Vagina (tissue), 2 donors: ENCODE measurements around the gene SLC25A23. TPM values are rescaled to one million over a fixed set of nuclear protein-coding genes. Genes with fewer than 3 reads are reported as not detected.
"Not testable (repeated sequence)": the region's sequence is repeated elsewhere in the genome, so short reads cannot be mapped to it uniquely, and the experiment has no call there.

Experiments used
- DNase-seq, 2 donors: peaks; one replicate each; pipeline ENCODE4 v3.0.0-alpha.2; 2017; ENCODE audit errors: extremely low spot score in 2 of 2
- H3K27ac ChIP-seq: fragments of 200-600 bp; sonication (generic); one replicate; pipeline ENCODE4 v1.5.1; 2019
- H3K27me3 ChIP-seq: fragments of 200-600 bp; sonication (generic); one replicate; pipeline ENCODE4 v1.5.1; 2019
- H3K36me3 ChIP-seq, 2 donors: fragments of 200-600 bp; sonication (generic); one replicate each; pipeline ENCODE4 v1.5.1; 2017 to 2019
- H3K4me1 ChIP-seq: fragments of 200-600 bp; sonication (generic); one replicate; pipeline ENCODE4 v1.5.1; 2019
- H3K4me3 ChIP-seq, 2 donors: fragments of 200-600 bp; sonication (generic); 1 replicate in 1 of 2; 2 replicates in 1 of 2; pipeline ENCODE4 v1.5.1; 2016 to 2019
- H3K9me3 ChIP-seq: fragments of 200-600 bp; sonication (generic); one replicate; pipeline ENCODE4 v1.5.1; 2019
- POLR2A ChIP-seq, 2 donors: fragments of 450-650 bp; IDR thresholded peaks; one replicate each; pipeline ENCODE4 v1.6.1; 2017; ENCODE audit warnings: antibody characterized with exemption in 2 of 2, mild to moderate bottlenecking in 2 of 2, moderate library complexity in 2 of 2
- POLR2AphosphoS5 ChIP-seq, 2 donors: sonication (generic); formaldehyde crosslinking; IDR thresholded peaks; one replicate each; pipeline ENCODE4 v1.9.0; 2017; ENCODE audit warnings: antibody characterized with exemption in 2 of 2, mild to moderate bottlenecking in 2 of 2, low read depth in 1 of 2; ENCODE audit not compliant: insufficient read depth in 1 of 2
- intact Hi-C: fragments of 100-400 bp; cut with DNase I; formaldehyde crosslinking; loops from one replicate; pipeline ENCODE4 v1.15.1; 2023
- total RNA-seq: library from RNA; depleted of rRNA; stranded (reverse); fragments of >200 nt; gene quantifications from one replicate; pipeline ENCODE4 v1.2.3, GENCODE V29; 2016
- TF ChIP-seq, protein P1 (sequence below), 3 experiments: fragments of 450-650 bp in 2 of 3; fragments of 200-600 bp in 1 of 3; sonication (generic) in 1 of 3; IDR thresholded peaks; one replicate each; pipeline ENCODE4 v1.5.1; 2017 to 2019; ENCODE audit warnings: antibody characterized with exemption in 3 of 3, mild to moderate bottlenecking in 2 of 3, moderate library complexity in 2 of 3

The SLC25A23 gene
- 27.5 TPM for total RNA-seq

DNA sequence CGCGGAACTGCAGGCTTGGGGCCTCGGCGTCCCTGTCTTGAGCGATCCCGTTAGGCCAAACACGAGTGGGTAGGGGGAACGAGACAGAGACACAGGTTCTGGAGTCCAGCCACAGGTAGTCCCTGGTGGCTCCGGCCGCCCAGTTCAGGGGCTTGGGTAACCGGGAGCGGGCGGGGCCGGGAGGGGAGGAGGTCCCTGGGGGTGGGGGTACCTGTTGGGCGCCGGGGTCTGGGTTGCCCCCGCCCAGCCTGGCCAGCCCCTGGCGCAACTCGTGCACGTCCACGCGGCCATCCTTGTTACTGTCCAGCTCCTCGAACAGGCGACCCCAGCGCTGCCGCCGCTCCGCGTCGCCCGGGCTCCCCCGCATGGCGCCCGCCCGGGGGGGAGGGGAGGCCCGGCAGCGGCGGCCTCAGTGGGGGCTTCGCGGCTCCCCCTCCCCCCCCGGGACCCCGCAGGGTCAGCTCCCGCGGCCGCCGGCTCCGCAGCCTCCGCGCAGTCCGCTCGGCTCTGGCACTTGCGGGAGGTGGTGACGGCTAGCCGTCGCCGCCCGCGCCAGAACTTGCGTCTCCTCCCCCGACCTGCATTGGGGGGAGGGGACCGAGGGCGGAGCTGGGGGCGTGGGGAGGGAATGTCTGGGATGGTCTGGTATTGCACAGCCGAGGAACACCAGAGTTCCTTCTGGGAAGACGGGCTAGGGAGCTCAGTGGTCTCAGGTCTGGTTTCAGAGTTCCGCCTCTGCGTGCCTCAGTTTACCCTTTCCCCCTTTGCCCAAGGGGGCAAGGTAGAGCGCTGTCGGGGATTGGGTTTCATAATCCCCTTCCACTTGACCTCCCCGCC is at the start of gene SLC25A23:
Gene SLC25A23, minus strand, starts transcription at position 531 of the 837 bp plus-strand sequence. Its CDS starts 164 bp downstream, at position 367.
- Histone ChIP-seq H3K9me3 (peaks cover 1% of the 10 kb centered on the region), H3K27me3 (no peaks in the 10 kb centered on the region), H3K27ac (peak within 1 kb of the TSS; percentile 68), H3K36me3 (peaks cover under 1 to 18% of the 10 kb centered on the region in 2 donors), H3K4me1 (peaks cover 21% of the 10 kb centered on the region), H3K4me3 (peak within 1 kb of the TSS; percentile 77 to 94)
- TF ChIP-seq, protein P1, sequence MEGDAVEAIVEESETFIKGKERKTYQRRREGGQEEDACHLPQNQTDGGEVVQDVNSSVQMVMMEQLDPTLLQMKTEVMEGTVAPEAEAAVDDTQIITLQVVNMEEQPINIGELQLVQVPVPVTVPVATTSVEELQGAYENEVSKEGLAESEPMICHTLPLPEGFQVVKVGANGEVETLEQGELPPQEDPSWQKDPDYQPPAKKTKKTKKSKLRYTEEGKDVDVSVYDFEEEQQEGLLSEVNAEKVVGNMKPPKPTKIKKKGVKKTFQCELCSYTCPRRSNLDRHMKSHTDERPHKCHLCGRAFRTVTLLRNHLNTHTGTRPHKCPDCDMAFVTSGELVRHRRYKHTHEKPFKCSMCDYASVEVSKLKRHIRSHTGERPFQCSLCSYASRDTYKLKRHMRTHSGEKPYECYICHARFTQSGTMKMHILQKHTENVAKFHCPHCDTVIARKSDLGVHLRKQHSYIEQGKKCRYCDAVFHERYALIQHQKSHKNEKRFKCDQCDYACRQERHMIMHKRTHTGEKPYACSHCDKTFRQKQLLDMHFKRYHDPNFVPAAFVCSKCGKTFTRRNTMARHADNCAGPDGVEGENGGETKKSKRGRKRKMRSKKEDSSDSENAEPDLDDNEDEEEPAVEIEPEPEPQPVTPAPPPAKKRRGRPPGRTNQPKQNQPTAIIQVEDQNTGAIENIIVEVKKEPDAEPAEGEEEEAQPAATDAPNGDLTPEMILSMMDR (IDR thresholded peaks at IDR 0.05), result no peak
- TF ChIP-seq POLR2AphosphoS5 (IDR thresholded peaks at IDR 0.05; ENCODE audit: insufficient read depth in 1 of 2, low read depth in 1 of 2) (no peak), POLR2A (IDR thresholded peaks at IDR 0.05) (no peak)
- DNase-seq, result no peak
- intact Hi-C loops, result no loop called here

DNA sequence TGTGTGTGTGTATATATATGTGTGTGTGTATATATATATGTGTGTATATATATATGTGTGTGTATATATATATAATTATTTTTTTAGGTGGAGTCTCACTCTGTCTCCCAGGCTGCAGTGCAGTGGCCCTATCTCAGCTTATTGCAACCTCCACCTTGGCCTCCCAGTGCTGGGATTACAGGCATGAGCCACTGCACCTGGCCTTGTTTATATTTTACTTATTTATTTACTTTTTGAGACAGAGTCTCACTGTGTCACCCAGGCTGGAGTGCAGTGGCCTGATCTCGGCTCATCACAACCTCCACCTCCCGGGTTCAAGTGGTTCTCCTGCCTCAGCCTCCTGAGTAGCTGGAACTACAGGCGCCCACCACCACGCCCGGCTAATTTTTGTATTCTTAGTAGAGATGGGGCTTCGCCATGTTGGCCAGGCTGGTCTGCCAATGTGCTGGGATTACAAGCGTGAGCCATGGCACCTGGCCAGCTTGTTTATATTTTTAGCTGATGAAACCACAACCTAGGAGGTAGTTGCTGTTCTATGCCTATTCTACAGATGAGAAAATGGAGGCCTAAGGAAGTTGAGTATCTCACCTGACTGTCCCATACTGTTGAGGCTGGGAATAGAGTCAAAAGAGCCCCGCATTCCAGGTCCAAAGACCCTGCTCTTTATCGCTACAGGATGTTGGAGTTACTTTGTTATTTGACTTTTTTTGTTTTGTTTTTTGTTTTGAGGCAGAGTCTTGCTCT is 48.6 kb upstream of the SLC25A23 start:
- H3K9me3 ChIP-seq, DNase-seq, intact Hi-C loops, H3K36me3 ChIP-seq, H3K27ac ChIP-seq, H3K4me1 ChIP-seq, H3K4me3 ChIP-seq, H3K27me3 ChIP-seq: not testable (repeated sequence)

DNA sequence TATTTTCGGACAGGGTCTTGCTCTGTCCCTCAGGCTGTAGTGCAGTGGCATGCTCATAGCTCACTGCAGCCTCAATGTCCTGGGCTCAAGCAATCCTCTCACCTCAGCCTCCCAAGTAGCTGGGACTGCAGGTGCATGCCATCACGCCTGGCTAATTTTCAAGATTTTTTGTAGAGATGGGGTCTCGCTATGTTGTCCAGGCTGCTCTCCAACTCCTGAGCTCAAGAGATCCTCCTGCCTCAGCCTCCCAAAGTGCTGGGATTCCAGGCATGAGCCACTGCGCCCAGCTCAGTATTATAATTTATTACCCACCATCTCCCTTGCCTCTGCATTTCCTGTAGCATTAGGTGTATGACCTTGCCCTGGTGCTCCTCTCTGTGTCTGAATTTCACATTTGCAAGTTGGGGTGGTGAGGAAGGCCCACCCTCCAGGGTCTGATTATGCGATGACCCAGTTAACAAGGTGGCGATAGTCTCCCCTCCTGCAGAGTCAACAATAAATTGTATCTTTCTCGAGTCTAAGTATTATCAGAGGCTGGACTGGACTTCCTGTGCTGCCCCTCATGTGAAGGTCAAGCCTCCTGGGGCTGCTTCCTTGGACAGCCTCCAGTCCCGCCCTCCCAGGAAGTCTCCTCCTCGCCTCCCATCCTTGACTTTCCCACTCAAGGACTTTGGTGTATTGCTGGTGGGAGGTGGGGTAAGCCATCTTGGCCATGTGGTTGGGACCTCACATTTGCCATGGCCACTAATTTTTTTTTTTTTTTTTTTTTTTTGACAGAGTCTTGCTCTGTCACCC is 44.0 kb upstream of the SLC25A23 start:
- intact Hi-C loops, result no loop called here
- Histone ChIP-seq H3K27ac (no peak overlapping the region), H3K4me1 (peaks cover 11% of the 10 kb centered on the region), H3K27me3 (no peaks in the 10 kb centered on the region), H3K4me3 (no peak overlapping the region), H3K36me3 (no peaks in the 10 kb centered on the region), H3K9me3 (no peaks in the 10 kb centered on the region)
- TF ChIP-seq POLR2AphosphoS5 (IDR thresholded peaks at IDR 0.05; ENCODE audit: insufficient read depth in 1 of 2, low read depth in 1 of 2) (no peak), POLR2A (IDR thresholded peaks at IDR 0.05) (no peak)
- TF ChIP-seq, protein P1 (IDR thresholded peaks at IDR 0.05), result no peak
- DNase-seq, result no peak

DNA sequence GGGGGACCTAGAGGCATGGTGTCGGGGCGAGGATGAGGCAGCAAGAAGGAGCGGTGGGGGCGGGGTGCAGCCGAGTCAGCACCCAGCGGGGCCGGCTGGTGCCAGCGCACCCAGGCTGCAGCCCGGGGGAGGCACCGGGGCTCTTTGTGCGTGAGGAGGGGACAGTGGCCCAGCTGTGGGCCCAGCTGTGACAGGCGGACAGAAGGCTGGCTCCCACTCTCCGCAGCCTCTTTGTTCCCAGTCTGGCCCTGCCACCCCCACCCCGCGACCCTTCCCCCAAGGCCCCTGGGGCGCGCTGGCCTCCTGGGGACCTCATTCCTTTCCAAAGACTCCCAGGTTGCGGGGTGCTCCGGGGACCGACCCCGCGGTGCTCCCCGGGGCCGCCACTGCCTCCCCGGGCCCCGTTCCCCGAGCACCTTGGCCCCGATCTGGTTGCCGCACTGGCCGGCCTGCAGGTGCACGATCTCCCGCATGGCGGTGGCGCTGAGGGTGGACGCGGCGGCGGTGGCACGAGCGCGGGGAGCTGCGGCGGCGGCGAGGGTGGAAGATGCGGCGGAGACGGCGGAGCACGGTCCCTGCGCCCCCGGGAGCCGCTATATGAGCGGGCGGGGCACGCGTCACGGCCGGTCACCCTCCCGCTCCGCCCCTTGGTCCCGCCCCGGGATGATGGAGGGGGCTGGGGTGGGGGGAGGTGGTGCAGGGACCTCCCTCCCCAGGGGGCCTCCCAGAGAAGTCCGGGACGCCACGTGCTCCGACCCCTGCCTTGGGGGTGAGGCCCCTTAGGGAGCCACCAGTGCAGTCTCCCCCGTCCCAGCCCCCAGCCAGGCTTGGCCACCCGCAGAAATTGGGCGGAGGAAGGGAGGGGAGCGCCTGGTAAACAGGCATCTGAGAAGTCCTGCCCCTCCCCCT is 42.4 kb upstream of the SLC25A23 start, which contains the start of gene TUBB4A:
Gene TUBB4A, minus strand, starts transcription at position 570 of the 909 bp plus-strand sequence. Its CDS starts 97 bp downstream, at position 473.
- TF ChIP-seq, protein P1 (IDR thresholded peaks at IDR 0.05), result no peak
- TF ChIP-seq POLR2AphosphoS5 (IDR thresholded peaks at IDR 0.05; ENCODE audit: insufficient read depth in 1 of 2, low read depth in 1 of 2) (no peak), POLR2A (IDR thresholded peaks at IDR 0.05) (no peak)
- Histone ChIP-seq H3K27ac (no peak within 1 kb of the TSS), H3K27me3 (no peaks in the 10 kb centered on the region), H3K9me3 (no peaks in the 10 kb centered on the region), H3K36me3 (no peaks in the 10 kb centered on the region), H3K4me3 (peak within 1 kb of the TSS; percentile 30 to 37), H3K4me1 (peaks cover 11% of the 10 kb centered on the region)
- no peak for DNase-seq
- intact Hi-C loops, result no loop called here
